MV-4-11 (cell line): ENCODE data around the gene PTCD1.
"Not testable (repeated sequence)": the region's sequence is repeated elsewhere in the genome, so short reads cannot be mapped to it uniquely, and the experiment has no call there.

Source experiments
- DNase-seq: peaks from one replicate; lab custom pipeline; 2025; lab: John Stamatoyannopoulos, UW

The PTCD1 gene

GRCh38 chr7:99448855-99449254 is 10.3 kb upstream of the PTCD1 start:
- DNase-seq = no peak

DNA sequence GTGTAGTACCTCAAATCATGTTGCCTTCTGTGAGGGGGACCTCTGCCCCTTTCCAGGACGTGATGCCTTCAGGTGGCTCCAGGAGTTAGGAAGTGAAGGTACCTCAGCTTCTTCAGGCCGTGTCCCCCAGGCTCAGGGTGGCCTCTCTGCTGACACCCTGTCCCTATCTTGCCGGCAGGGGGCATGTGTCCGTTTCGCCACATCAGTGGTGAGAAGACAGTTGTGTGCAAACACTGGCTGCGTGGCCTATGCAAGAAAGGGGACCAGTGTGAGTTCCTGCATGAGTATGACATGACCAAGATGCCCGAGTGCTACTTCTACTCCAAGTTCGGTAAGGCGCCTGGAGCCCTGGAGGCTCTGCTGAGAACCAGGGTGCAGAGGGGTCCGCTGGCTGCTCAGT is 9.3 kb upstream of the PTCD1 start:
- DNase-seq = peak; percentile 13

DNA sequence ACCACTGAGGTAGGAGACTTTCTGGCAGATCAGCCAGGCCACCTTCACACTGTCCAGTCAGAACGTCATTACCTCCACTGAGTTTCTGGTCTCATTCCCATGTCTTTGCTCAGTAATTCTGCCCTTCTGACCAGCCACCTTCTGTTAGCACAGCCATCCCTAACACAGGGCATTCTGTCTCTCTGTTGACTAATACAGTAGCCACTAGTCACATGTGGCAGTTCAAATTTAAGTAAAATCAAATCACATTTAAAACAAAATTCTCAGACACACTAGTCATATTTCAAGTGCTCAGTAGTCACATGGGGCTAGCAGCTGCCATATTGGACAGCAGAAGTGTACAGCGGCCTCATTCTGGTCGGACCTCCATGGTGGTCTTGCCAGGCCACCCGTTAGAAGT is 7.5 kb upstream of the PTCD1 start:
- no peak for DNase-seq

- DNase-seq = no peak
Measured at GRCh38 chr7:99440195-99440594, 1.6 kb upstream of the PTCD1 start.

GRCh38 chr7:99437946-99438572 is 539 bp downstream of the PTCD1 start:
- no peak for DNase-seq

DNA sequence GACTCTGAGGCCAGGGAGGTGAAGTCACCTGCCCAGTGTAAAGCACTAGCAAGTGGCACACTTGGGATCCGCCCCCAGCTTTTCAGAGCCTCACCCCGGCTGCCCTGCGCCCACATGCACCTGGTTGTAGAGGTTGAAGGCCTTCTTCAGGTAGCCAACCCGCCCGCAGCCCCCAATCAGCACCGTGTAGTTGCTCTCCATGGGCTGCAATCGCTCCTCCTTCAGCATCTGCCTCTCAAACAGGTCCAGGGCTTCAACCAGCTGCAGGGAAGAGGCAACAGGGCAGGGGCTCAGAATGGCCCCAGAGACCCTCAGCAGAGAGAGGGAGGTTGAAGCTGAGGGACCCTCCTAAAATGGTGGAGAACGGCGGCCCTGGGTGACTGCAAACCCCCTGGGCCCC is 5.4 kb downstream of the PTCD1 start:
- no peak for DNase-seq

- not testable (repeated sequence) for DNase-seq
Measured at GRCh38 chr7:99431756-99432540, 6.7 kb downstream of the PTCD1 start.

DNA sequence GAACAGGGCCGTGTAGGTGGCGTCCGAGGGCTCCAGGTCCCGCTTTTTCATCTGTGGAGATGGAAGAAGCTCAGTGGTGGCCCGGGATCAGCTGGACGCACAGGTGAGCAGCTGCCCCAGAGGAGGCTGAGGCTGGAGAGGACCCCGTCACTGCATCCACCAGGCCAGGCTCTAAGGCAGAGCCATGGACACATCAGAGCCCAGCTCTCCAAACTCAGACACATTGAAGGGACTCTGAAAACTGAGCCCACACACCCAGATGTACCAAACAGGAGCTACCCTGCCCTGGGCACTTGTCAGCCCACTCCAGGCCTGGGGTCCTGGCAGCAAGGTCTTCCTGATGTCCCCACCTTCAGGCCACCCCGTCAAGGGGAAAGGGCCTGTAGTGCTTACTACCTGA is 8.8 kb downstream of the PTCD1 start:
- DNase-seq = no peak

DNA sequence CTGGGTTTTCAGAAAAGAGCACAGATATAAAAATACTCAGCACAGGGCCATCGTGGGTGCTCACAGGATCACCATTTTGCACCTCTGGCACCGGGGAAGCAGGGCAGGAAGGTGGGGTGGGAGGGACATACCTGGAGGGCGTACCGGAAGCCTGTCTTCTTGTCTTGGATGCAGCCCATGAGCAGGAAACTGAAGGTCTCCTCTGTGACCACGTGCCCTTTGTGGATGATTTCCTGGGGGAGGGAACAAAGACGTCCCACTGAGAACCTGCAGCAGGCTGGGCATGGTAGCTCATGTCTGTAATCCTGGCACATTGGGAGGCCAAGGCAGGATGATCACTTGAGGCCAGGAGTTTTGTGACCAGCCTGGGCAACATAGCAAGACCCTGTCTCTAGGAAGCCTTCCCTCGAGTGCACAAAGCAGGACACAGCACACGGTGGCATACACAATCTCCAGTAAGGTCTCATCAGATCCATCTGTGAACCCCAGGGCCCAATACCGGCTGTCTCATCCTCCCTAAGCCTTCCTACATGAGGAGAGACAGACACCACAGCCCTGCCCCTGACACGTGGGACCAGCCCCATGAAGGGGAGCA is 9.5 kb downstream of the PTCD1 start:
- DNase-seq = no peak

GRCh38 chr7:99424932-99425730 is 13.5 kb downstream of the PTCD1 start:
- DNase-seq = no peak

DNA sequence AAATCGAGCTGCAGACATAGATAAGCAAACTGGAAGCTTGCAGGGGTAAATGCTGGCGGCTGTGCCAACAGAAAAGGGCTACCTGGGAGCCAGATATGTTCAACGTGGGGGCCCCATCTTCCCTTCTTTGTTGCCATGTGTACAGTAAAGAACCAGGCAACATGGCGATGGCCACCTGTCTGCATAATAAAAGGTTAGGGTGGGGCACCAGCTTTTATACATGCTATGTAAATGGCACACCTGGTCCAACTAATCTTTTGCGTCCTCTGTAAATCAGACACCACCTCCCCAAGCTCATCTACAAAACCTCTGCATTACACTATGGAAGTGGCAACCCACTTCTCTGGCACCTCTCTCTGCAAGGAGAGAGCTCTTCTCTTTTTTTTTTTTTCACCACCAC is 16.0 kb downstream of the PTCD1 start:
- no peak for DNase-seq

DNA sequence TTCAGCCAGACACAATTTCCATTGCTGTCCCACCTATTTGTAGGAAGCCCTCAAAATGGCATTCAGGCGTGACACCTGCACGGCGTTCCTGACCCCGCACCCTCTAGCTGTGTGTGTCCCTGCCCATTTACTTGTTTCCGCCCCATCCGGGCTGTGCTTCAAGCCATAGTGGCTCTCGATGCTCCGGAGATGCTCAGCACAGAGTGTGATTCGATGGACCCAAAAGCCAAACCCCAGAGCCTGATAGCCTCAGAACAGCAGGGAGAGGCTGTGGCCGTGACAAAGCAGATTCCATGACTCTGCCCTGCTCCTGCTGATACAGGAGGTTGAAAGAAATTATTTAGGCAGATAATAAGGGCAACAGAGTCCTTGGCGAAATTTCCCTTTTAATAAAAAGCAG is 16.4 kb downstream of the PTCD1 start:
- DNase-seq = no peak

DNA sequence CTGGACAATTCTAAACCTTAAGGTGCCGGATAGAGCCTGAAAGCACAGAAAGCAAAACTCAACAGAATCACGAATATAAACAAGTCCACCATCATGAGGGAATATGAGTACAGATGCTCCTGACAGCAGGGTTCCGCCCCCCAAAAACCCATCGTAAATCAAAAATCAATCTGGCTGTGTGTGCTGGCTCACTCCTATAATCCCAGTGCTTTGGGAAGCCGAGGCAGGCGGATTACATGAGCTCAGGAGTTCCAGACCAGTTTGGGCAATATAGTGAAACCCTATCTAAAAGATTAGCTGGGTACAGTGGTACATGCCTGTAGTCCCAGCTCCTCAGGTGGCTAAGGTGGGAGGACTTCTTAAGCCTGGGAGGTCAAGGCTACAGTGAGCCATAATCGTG is 17.6 kb downstream of the PTCD1 start:
- no peak for DNase-seq

DNA sequence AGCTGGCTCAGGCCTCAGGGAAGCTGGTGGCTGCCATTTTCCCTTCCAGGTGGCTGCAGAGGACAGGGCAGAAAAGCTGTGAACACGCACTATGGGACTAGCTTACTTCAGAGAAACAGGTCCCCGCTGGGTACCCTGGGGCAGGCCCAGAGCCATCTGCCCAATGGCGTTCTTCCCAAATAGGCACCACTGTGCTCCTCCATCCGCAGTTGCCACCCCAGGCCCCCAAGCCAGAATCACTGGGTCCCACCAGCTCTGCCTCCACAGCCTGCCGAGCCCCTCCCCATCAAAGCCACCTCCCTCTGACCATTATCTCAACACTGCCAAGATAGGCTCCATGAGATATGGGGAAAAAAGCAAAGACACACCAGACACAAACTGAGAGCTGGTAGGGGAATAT is 18.4 kb downstream of the PTCD1 start:
- no peak for DNase-seq

GRCh38 chr7:99419323-99420021 is 19.1 kb downstream of the PTCD1 start:
- no peak for DNase-seq

DNA sequence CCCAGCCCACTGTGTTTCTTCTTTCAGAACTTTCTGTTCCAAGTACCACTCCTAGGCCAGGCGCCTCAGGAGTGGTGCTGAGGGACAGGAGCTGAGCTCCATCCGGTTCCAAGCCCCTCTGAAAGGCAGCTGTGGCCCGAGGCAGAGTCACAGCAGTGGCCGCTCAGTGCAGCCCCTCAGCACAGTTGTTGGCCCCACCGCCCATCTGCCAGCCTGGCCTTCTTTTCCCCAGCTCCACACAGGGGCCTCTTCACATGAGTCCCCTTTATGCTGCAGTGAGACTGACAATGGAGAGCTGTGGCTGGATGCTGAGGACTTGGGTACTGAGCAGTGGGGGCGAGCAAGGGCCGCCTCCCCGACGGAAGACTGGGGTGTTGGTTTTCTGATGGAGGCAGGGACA is 20.3 kb downstream of the PTCD1 start:
- no peak for DNase-seq

- DNase-seq = peak; percentile 40
Measured at GRCh38 chr7:99415513-99416127, 23.0 kb downstream of the PTCD1 start.

- DNase-seq = no peak
Measured at GRCh38 chr7:99410635-99411034, 28.0 kb downstream of the PTCD1 start.

DNA sequence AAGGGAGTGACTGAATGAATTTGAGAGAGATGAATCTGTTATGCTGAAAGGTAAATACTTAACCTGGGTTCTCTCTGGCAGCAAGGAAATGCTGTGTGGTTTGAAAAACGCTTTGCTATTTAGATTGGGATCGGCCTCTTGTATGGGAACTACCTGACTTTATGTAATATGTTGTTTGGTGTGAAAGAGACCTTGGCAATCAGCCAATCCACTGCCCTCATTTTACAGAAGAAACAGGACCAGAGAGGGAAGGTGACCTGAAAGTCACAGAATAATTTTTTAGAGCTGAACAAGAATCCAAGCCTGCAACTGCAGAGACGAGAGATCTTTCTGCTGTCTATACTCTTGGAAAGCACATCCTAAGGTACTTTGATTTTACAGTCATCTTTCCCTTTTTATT is 28.8 kb downstream of the PTCD1 start:
- no peak for DNase-seq

DNA sequence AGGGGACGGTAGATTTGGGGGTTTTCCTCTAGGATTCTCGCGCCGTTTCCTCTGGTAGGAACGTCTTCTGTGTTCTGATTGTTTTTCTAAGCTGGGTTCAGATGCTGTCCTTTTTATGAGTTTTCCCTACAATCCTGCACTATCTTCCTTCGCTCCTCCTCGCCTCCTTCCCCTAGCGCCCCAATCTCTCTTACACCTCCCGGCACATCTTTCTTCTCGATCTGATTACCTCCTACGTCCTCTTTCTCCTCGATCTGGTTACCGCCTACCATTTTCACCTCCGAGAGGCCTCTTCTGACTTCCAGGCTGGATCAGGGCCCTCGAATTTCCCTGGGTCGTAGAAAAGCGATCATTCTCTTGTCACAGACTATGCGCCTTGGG is 29.4 kb downstream of the PTCD1 start:
- DNase-seq = no peak

GRCh38 chr7:99408379-99409191 is 30.0 kb downstream of the PTCD1 start, which contains the start of the genes BUD31 and PDAP1:
Gene BUD31 (plus strand): TSS chr7:99408969. CDS start chr7:99411093, 2,124 bp downstream.
Gene PDAP1 (minus strand): TSS chr7:99408597. CDS start chr7:99408548, 49 bp downstream.
- peak; percentile 95 for DNase-seq
